ENCODE data around the gene MACROD2.

Gene MACROD2

DNA sequence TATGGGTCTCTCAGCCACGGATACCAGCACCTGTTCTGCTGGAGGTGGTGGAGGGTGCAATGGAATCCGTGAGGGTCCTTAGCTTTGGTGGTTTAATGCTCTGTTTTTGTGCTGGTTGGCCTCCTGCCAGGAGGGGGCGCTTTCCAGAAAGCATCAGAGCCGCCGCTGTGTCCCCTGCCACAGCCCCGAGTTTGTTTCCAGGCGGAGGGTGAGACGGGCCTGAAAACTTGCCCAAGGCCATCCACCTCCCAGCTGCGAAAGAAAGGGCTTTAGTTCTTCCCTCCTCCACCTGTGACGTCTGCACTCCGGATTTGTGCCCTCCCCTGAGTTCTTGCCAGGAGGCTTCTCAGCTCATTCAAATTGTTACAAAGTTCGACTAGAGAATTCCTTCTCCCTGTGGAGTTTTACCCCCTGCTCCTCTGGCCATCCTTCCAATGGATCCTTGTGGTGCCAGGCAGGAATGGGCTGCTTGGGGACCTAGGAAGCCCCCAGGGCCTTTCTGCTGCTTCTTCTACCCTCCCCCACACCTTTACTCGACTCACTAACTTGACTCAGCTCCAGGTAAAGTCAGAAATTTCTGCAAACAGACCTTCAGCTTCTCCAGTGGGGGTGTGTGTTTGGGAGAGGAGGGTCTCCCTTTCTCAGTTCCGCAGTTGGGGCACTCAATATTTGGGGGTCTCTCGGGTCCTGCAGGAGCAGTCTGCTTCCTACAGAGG, 1704.3 kb downstream of the MACROD2 start:
- DNase-seq (ENCODE audit: low read depth): no peak
- no peak overlapping the region for H3K4me3 ChIP-seq (ENCODE audit: low read length)
- TF ChIP-seq, protein P1, sequence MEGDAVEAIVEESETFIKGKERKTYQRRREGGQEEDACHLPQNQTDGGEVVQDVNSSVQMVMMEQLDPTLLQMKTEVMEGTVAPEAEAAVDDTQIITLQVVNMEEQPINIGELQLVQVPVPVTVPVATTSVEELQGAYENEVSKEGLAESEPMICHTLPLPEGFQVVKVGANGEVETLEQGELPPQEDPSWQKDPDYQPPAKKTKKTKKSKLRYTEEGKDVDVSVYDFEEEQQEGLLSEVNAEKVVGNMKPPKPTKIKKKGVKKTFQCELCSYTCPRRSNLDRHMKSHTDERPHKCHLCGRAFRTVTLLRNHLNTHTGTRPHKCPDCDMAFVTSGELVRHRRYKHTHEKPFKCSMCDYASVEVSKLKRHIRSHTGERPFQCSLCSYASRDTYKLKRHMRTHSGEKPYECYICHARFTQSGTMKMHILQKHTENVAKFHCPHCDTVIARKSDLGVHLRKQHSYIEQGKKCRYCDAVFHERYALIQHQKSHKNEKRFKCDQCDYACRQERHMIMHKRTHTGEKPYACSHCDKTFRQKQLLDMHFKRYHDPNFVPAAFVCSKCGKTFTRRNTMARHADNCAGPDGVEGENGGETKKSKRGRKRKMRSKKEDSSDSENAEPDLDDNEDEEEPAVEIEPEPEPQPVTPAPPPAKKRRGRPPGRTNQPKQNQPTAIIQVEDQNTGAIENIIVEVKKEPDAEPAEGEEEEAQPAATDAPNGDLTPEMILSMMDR (conservative IDR thresholded peaks at IDR 0.05; ENCODE audit: low read length): no peak

DNA sequence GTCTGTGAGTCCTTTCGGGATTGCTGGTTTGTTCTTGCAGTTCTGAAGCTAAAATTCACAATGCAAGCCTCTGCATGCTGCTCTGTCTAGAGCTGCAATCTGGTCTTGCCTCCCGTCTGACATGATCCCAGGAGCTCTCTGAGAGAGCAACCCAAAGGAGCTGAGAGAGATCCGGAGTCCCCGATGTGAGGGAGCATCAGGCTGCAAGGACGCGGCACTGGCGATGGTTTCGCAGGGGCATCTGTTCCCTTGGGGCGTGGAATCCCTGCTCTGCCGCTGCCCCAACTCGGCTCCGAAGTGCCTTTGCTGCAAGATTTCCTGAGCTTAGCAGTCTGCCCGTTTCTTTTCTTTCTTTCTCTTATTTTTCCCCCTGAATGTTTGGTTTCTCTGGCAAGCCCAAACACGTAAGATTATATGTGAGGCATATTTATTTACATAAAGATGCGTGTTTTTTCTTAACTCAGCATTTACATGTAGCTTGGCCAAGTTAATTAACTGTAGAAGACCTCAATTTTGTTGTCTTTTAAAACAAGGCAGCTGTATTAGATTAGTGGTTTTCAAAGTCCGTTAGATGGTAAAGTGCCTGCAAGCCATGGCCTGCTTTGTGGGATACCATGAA, 1704.9 kb downstream of the MACROD2 start:
- H3K4me3 ChIP-seq (ENCODE audit: low read length): no peak overlapping the region
- no peak for DNase-seq (ENCODE audit: low read depth)
- TF ChIP-seq, protein P1 (conservative IDR thresholded peaks at IDR 0.05; ENCODE audit: low read length): no peak

DNA sequence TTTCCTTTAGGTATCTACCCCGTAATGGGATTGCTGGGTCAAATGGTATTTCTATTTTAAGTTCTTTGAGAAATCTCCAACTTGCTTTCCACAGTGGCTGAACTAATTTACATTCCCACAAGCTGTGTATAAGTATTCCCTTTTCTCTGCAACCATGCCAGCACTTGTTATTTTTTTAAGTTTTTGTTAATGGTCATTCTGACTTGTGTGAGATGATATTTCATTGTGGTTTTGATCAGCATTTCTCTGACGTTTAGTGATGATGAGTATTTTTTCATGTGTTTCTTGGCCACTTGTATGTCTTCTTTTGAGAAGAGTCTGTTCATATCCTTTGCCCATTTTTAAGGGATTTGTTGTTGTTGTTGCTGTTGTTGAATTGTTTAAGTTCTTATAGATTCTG, 1706.8 kb downstream of the MACROD2 start:
- no peak for DNase-seq (ENCODE audit: low read depth)
- no peak overlapping the region for H3K4me3 ChIP-seq (ENCODE audit: low read length)
- TF ChIP-seq, protein P1 (conservative IDR thresholded peaks at IDR 0.05; ENCODE audit: low read length): no peak

DNA sequence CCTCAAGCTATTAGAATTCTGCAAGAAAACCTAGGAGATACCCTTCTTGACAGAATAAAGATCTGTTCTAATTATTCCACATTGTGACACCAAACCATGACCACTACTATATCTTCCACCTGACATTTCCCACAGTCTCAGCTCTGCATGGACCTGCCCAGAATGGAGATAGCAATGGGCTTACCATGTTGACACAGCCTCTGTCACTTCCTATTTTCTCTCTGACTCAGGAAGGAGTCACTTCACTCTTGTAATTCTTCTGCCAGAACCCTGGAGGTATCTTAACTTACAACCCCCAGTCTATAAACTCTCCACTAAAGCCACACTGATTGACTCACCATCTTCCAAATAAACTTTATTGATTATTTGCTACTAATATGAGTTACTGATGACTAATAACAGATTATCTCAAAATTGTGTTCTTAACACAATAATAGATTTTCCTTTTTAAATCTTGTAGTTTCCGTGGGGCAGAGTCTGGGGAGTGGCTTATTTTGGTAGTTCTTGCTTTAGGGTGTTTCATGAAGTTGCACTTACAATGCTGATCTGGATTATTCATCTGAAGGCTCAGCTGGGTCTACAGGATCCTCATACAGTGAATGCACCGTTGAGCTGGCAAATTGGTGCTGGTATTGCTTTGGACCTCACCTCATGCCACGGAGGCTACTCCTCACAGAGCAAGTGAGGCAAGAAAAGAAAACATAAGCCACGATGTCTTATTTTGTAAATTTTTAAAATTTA, 1708.0 kb downstream of the MACROD2 start:
- no peak overlapping the region for H3K4me3 ChIP-seq (ENCODE audit: low read length)
- no peak for DNase-seq (ENCODE audit: low read depth)
- TF ChIP-seq, protein P1 (conservative IDR thresholded peaks at IDR 0.05; ENCODE audit: low read length): no peak

DNA sequence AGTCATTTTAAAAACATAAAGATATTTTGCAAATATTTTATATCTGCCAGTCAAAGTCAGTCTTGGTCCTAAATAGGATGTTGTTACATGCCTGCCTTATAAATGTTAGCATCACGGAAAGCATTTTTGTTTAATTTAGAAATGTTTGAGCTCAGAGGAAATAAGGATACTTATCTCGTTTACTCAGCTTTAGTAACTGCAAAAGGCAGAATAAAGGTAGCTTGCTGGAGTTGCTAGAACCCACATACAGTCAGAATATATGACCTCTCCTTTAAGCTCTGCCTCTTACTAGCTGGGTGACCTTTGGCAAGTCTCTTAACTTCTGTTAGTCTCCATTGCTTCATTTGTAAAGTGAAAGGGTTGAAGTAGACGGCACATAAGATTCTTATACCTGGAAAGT, 1710.7 kb downstream of the MACROD2 start:
- no peak for DNase-seq (ENCODE audit: low read depth)
- no peak overlapping the region for H3K4me3 ChIP-seq (ENCODE audit: low read length)
- TF ChIP-seq, protein P1 (conservative IDR thresholded peaks at IDR 0.05; ENCODE audit: low read length): no peak

DNA sequence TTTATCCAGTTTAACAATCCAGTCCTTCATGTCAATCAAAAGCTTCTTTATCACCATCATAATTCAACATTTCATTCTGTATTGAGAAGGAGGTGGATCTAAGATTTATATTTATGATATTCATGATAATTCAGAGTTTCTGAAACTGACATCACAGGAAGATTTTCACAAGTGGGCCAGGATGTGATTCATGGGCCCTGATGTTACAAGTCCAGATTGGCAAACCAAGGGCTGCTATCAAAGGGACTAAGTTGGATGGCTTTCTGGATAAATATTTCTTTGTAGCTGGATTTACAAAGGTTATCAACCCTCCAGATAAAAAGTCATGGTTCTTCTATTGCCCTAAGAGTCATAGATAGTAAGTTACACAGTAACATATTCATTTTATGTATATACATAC, 1711.4 kb downstream of the MACROD2 start:
- DNase-seq (ENCODE audit: low read depth): no peak
- TF ChIP-seq, protein P1 (conservative IDR thresholded peaks at IDR 0.05; ENCODE audit: low read length): no peak

More for the DNA sequence above, 1711.4 kb downstream of the MACROD2 start:
- H3K4me3 ChIP-seq (ENCODE audit: low read length): no peak overlapping the region
